Measurements from ENCODE around the gene EFCAB8.

Gene EFCAB8

DNA sequence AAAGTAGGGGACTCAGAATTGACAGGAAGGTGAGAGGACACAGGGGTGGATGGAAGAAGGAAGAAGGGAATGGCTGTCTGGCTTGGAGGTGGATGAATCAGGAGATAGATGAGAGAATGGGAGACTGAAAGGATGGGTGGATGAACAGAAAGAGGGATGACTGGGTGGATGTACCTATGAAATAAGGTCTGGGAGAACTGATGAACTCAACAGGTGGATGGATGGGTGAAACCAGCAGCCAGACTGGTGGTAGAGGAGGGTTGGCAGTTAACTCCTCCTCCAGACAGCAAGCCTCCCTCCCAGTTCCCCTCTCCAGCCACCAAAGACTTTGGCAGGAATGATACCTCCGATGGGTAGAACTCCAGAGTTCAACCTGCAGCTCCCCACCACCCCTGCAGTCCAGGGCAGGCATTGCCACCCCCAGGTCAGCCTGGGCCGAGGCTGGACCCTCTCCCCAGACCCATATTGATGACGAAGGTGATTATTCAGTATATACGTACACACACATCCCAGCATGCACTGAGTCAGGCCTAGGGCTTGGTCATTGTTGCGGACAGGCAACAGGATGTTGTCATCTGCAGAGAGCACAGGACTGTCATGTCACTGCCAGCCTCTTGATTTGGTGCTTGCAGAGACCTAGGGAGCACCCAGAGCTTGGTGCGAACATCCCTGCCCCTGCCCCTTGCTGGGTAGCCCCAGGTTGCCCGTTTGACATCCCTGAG is 143.5 kb downstream of the EFCAB8 start:
- DNase-seq (ENCODE audit: low read depth in 2 of 2): no peak
- TF ChIP-seq, protein P1, sequence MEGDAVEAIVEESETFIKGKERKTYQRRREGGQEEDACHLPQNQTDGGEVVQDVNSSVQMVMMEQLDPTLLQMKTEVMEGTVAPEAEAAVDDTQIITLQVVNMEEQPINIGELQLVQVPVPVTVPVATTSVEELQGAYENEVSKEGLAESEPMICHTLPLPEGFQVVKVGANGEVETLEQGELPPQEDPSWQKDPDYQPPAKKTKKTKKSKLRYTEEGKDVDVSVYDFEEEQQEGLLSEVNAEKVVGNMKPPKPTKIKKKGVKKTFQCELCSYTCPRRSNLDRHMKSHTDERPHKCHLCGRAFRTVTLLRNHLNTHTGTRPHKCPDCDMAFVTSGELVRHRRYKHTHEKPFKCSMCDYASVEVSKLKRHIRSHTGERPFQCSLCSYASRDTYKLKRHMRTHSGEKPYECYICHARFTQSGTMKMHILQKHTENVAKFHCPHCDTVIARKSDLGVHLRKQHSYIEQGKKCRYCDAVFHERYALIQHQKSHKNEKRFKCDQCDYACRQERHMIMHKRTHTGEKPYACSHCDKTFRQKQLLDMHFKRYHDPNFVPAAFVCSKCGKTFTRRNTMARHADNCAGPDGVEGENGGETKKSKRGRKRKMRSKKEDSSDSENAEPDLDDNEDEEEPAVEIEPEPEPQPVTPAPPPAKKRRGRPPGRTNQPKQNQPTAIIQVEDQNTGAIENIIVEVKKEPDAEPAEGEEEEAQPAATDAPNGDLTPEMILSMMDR (IDR thresholded peaks at IDR 0.05; ENCODE audit: low read depth, low read length): no peak
- H3K4me3 ChIP-seq (replicated peaks in 1 of 2; ENCODE audit: low read depth in 2 of 2, low read length in 2 of 2): no peak overlapping the region

DNA sequence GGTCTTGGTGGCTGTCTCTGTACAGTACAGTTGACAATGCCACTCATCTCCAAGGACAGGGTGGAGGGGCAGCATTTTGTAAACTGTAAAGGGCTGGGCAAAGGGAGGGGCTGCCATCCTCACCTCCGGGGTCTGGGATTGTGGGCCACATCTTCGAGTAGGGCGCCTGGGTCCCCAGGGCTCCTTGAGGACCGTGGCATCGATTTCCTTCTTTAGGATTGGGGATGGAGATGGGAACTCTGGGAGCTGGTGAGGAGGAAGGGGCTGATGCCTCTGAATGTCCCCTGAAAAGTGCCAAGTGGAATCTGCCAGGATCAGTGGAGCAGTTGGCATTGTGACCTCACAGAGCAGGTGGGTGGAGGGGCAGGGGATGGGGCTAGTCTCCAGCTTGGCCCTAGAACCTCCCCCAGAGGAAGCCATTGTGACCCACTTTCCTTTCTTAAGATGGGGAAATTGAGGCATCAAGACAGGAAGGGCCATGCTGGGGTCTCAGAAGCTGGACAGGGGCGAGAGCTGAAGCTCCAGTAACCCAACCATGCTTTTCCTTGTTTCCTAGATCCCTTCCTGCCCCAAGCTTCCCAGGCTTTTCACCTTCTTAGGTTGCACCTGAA is 145.5 kb downstream of the EFCAB8 start, which contains the start of gene SUN5:
TSS of gene SUN5 (minus strand) at position 293 of the 611 bp plus-strand sequence. CDS start at position 200, 93 bp downstream.
- no peak for DNase-seq (ENCODE audit: low read depth in 2 of 2)
- no peak within 1 kb of the TSS for H3K4me3 ChIP-seq (replicated peaks in 1 of 2; ENCODE audit: low read depth in 2 of 2, low read length in 2 of 2)
- TF ChIP-seq, protein P1 (IDR thresholded peaks at IDR 0.05; ENCODE audit: low read depth, low read length): no peak

DNA sequence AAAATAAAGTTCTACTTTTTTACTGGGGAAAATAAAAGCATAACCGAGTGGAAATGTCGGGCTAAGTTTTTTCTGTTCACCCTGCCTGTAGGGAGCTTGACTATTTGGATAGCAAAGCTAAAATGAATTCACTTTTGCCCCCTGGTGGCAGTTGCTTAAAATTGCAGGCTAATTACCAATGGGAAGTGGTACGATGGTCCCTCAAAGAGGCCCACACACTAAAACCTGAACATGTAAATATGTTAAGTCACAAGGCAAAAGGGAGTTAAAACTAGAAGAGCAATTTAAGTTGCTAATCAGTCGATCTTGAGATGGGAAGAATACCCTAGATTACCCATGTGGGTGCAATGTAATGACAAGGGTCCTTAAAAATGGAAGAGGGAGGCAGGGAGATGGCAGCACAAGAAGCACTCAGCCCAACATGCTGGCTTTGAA is 146.4 kb downstream of the EFCAB8 start:
- H3K4me3 ChIP-seq (replicated peaks in 1 of 2; ENCODE audit: low read depth in 2 of 2, low read length in 2 of 2): no peak overlapping the region
- DNase-seq (ENCODE audit: low read depth in 2 of 2): peak in 1 of 2 donors; percentile 25
- TF ChIP-seq, protein P1 (IDR thresholded peaks at IDR 0.05; ENCODE audit: low read depth, low read length): peak; percentile 39

DNA sequence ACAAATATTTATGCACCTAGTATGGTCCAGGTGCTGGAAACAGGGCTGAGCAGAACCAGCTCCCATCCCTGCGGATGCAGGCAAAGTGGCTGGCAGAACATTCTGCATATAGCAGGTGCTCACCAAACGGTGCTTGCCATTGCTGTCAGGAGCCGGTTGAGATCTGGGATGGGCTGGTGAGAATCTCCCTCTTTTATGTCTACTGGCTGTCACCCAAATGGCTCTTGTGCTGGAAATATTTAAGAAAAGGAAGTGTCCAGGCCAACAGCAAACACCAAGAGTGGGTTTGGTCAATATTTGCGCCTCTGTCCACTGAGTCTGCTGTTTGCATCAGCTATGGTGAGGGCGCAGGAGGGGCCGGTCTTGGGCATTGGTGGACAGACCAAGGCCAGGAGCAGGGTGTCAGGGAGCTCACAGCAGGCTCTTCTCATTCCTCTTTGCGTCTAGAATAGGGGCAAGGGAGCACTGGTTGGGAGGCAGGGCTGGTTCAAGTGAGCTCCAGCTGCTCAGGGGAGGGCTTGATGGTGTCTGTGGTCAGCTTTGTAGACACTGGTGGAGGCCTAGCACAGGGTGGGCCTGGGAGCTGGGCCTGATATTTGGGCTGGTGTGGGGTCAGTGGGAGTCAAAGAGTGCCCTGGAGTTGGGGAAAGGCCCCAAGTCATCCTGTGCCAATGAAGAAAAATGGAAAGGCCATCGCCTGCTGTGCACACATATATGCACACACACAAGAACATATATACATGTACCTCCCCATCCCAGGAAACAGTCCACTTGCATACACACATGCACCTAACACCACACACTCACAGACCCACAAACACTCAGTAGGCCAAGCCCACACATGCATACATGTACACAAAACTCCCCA is 147.4 kb downstream of the EFCAB8 start:
- TF ChIP-seq, protein P1 (IDR thresholded peaks at IDR 0.05; ENCODE audit: low read depth, low read length): no peak
- no peak overlapping the region for H3K4me3 ChIP-seq (replicated peaks in 1 of 2; ENCODE audit: low read depth in 2 of 2, low read length in 2 of 2)
- DNase-seq (ENCODE audit: low read depth in 2 of 2): no peak

DNA sequence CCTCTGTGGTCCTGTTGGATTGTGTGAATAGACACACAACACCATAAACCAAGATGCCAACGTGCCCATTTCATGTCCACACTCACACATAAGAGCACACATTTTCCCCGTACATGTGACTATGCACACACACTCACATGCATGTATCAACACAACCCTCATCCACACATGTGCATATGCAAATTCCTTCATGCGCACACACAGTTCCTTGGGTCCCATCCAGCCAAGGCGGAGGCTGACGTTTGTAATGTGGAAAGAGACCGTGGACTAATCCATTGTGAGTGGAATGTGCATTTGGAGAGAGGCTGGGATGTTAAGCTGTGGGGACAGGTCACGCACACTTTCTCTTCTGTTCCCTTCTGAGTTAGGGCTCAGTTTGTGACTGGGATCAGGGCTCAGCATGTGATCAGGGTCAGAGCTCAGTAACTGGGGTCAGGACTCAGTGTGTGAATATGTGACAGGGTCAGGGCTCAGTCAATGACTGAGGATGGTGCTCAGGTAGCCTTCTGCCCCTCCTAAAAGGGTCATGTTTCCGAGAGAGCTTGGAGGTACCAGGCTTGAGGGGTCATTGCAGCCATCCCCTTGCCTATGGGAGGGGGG is 148.2 kb downstream of the EFCAB8 start:
- TF ChIP-seq, protein P1 (IDR thresholded peaks at IDR 0.05; ENCODE audit: low read depth, low read length): no peak
- no peak for DNase-seq (ENCODE audit: low read depth in 2 of 2)
- H3K4me3 ChIP-seq (replicated peaks in 1 of 2; ENCODE audit: low read depth in 2 of 2, low read length in 2 of 2): no peak overlapping the region
